Tibial nerve (tissue), 4 donors: ENCODE results near the gene TRAK1.

ENCODE experiments used
- CTCF ChIP-seq, 5 experiments: fragments of 200-600 bp in 3 of 5; fragments of 450-650 bp in 2 of 5; sonication (generic) in 3 of 5; IDR thresholded peaks; one replicate each; pipeline ENCODE4 v1.5.1; 2016 to 2019; ENCODE audit warnings: antibody characterized with exemption in 5 of 5, mild to moderate bottlenecking in 3 of 5, moderate library complexity in 2 of 5
- EP300 ChIP-seq, 2 donors: sonication (generic); formaldehyde crosslinking; IDR thresholded peaks; one replicate each; pipeline ENCODE4 v1.6.1; 2017; ENCODE audit warnings: antibody characterized with exemption in 2 of 2, mild to moderate bottlenecking in 1 of 2
- POLR2A ChIP-seq, 2 donors: fragments of 450-650 bp; IDR thresholded peaks; one replicate each; pipeline ENCODE4 v1.6.1; 2017; ENCODE audit warnings: antibody characterized with exemption in 2 of 2, mild to moderate bottlenecking in 2 of 2, moderate library complexity in 2 of 2

GRCh38 chr3:42084586-42084985 lies 6.6 kb upstream of the TRAK1 start:
- TF ChIP-seq CTCF (IDR thresholded peaks at IDR 0.05) (no peak), EP300 (IDR thresholded peaks at IDR 0.05) (no peak), POLR2A (IDR thresholded peaks at IDR 0.05) (no peak)
